D721Med (cell line): Measurements from ENCODE around the gene TMEM101.

Experiments used
- DNase-seq: peaks from one replicate; pipeline ENCODE4 v3.0.0; 2011; ENCODE audit warnings: low spot score; ENCODE audit not compliant: insufficient read length
- FAIRE-seq: peaks from 2 replicates; lab custom pipeline; 2011; peaks lifted over from hg19 to GRCh38; lab: Jason Lieb, UNC
- TF ChIP-seq, protein P1 (sequence below): IDR thresholded peaks from 2 replicates; pipeline ENCODE4 v1.5.1; 2012; ENCODE audit warnings: mild to moderate bottlenecking, control low read depth; ENCODE audit not compliant: insufficient read depth; ENCODE audit errors: missing control alignments

TMEM101 gene

DNA sequence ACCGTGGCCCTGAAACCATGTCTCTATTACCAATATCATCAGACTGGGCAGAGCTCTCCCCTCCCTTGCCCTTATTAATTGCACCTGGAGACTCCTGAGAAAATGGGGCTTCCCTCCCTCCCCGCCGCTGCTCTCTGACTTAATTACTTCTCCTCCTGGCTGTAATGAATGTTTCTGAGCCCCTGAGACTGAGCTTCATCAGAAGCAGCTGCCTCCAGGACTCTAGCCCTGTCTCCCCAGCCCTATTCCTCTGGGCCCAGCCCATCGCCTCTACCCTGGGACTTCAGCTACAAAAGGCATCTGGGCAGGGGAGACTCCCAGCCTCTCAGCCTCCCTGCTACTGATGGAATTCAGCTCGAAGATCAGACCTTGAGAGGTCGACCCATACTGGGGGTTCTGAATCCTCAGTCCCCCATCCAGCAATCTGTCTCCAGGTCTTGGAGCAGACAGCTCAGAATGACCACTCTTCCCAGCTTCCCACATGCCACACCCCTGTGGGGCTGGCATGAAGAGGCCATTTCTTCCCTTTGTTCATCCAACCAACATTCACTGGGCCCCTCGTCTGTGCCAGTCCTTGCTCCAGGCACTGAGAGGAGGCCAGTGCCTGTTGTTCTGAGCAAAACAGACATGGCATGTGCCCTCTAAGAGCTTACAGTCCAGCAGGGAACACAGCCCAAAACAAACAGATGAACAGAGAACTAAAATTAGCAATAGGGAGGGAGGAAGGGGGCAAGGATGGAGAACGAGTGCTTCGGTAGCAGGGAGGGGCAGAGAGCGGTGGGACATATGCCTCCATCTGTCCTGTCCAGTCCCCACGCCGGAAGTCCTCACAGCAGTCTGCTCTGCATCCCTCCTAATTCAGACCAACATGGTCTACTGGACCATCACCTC, 27.4 kb downstream of the TMEM101 start:
- no peak for DNase-seq
- TF ChIP-seq, protein P1, sequence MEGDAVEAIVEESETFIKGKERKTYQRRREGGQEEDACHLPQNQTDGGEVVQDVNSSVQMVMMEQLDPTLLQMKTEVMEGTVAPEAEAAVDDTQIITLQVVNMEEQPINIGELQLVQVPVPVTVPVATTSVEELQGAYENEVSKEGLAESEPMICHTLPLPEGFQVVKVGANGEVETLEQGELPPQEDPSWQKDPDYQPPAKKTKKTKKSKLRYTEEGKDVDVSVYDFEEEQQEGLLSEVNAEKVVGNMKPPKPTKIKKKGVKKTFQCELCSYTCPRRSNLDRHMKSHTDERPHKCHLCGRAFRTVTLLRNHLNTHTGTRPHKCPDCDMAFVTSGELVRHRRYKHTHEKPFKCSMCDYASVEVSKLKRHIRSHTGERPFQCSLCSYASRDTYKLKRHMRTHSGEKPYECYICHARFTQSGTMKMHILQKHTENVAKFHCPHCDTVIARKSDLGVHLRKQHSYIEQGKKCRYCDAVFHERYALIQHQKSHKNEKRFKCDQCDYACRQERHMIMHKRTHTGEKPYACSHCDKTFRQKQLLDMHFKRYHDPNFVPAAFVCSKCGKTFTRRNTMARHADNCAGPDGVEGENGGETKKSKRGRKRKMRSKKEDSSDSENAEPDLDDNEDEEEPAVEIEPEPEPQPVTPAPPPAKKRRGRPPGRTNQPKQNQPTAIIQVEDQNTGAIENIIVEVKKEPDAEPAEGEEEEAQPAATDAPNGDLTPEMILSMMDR = no peak
- FAIRE-seq = no peak

DNA sequence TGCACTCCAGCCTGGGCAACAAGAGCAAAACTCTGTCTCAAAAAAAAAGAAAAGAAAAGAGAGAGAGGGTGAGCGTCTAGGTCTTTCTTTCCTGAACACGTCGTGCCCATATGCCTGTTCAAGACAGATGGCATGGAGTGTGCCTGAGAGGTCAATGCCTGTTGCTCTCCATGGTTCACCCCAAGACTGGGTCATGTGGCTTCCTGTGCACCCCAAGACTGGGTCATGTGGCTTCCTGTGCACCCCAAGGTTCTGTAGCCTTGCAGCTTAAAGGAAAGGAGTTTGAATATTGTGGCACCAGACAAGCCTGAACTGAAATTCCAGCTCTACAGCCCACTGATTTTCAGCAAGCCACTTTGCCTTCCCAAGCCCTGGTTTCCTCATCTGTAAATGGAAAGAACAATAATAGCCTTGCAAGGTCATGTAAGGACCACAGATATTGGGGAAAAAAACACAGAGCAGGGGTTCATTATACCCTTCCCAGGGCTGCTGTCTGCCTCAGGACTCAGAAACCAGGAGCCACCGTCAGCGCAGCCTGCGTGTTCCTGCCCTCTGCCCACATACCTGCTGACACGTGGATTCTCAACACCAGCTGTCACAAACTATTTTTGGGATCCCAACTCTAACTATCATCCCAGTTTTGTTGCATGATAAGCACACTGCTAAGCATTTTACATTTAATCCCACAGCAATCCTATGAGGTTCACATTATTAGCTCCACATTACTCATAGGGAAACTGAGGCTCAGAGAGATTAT, 28.4 kb downstream of the TMEM101 start:
- FAIRE-seq (no peak), DNase-seq (no peak)
- TF ChIP-seq, protein P1 = no peak

DNA sequence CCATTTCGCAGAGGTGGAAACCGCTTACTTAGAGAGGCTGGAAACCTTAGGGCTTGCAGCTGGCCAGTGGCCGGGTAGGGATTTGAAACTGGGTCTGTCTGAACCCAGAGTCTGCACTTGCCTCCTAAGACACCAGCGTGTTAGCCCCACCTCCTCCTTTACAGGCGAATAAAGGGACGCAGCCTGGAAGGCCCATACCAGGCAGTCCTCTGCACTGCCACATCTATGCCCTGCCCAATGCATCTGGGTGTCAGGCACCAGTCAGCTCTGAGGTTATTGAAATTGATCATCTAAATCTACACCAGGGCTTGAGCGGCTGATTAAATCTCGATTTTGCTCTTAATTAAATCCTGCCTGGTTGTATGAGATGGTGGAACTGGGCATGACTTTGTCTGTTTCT, 30.2 kb downstream of the TMEM101 start:
- FAIRE-seq (no peak), DNase-seq (no peak)
- TF ChIP-seq, protein P1 = no peak

DNA sequence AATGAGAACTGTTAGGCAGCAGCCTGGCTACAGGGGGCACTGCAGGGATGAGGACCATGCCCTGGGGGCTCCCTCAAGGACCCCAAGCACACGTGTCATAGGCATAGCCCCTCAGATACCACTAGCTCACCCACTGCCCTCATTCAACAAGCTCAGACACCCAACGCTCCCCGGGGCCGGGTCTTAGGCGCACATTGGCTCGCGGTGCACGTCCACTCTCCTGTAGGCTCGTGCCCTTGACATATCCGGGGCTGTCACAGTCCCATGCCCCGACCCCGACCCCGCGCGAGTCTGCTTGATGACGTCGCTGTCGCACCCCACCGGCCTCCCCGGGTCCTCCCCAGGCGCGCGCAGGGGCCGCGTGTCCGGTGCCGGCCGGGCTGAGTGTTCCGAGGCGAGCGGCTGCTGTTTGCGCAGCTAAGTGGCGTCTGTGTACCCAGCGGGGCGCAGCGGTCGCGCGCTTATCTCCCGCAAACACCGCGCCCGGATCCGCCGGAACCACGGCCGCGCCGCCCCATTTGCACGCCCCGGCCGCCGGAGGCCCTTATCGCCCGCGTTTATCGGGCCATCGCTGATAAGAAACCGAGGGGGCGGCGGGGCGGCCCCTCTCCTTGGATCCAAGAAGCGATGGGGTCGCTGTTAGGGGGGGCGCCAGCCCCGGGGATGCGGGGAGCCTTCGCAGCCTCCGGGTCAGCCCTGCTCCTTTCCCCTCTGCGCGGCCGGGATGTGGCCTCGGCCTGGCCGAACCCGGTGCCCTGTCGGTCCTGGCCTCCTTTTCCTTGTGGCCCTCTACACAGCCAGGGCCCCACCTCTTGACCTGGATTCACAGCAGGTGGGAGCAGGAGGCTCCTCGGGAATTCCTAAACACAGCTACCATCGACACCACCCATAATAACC, 31.0 kb downstream of the TMEM101 start:
- TF ChIP-seq, protein P1 = no peak
- FAIRE-seq = no peak

DNA sequence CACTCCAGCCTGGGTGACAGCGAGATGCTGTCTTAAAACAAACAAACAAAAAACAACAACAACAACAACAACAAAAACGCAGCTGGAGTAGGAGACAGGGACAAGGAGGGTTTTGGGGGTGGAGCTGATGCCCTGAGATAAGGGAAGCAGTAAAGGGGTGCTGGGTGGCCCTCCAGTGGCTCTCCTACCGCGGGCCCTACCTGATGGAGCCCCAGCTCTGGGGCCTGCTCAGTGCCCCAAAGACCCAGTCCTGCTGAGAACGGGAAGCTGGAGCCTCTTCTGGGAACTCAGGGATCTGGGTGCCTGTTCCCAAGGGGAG, 31.6 kb downstream of the TMEM101 start:
- no peak for FAIRE-seq
- TF ChIP-seq, protein P1 = no peak

More for the DNA sequence above, 31.0 kb downstream of the TMEM101 start:
- no peak for DNase-seq

DNA sequence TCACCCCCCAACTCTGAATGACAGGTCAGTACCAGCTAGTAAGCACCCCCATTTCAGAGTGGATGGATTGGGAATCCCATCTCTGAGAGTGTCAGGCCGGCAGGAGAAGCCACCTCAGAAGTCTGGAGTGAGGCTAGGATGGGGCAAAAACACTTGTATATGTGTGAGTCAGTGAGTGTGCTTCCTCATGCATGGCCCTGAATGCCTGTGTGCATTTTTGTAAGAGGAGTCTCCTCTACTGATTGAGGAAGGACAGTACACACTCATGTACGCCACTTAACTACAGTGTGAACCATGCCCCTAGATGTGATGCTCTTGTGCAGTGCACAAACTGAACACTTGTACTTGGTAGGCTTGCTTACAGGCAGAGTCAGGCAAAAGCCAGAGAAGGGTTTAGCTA, 32.6 kb downstream of the TMEM101 start:
- no peak for FAIRE-seq
- TF ChIP-seq, protein P1 = no peak

More for the DNA sequence above, 31.6 kb downstream of the TMEM101 start:
- DNase-seq = no peak

More for the DNA sequence above, 32.6 kb downstream of the TMEM101 start:
- DNase-seq = no peak
